ENCODE data around the gene HCN3.

- TF ChIP-seq RCOR2 (CRISPR knock-in tag; IDR thresholded peaks at IDR 0.05) (no peak), MXD4 (CRISPR knock-in tag; IDR thresholded peaks at IDR 0.05) (no peak), SETDB1 (CRISPR knock-in tag; IDR thresholded peaks at IDR 0.05; ENCODE audit: borderline replicate concordance) (no peak)
Measured at GRCh38 chr1:155263067-155263466, 14.2 kb upstream of the HCN3 start.
